ENCODE data around the gene GATC. TPM values are rescaled to one million over a fixed set of nuclear protein-coding genes. Genes with fewer than 3 reads are reported as not detected.

The GATC gene
- total and polyA plus RNA-seq, 2 experiments from 2014 or later = 12.7 to 19.3 TPM

- no peaks in the 10 kb centered on the region for H3K27me3 ChIP-seq
- peaks cover 12% of the 10 kb centered on the region for H3K36me3 ChIP-seq
- no peaks in the 10 kb centered on the region for H3K9me3 ChIP-seq (ENCODE audit: low read depth)
- H3K4me1 ChIP-seq (ENCODE audit: low read depth) = peaks cover 7% of the 10 kb centered on the region
- peak within 1 kb of the TSS; percentile 74 for H3K27ac ChIP-seq
- TF ChIP-seq, protein P1, sequence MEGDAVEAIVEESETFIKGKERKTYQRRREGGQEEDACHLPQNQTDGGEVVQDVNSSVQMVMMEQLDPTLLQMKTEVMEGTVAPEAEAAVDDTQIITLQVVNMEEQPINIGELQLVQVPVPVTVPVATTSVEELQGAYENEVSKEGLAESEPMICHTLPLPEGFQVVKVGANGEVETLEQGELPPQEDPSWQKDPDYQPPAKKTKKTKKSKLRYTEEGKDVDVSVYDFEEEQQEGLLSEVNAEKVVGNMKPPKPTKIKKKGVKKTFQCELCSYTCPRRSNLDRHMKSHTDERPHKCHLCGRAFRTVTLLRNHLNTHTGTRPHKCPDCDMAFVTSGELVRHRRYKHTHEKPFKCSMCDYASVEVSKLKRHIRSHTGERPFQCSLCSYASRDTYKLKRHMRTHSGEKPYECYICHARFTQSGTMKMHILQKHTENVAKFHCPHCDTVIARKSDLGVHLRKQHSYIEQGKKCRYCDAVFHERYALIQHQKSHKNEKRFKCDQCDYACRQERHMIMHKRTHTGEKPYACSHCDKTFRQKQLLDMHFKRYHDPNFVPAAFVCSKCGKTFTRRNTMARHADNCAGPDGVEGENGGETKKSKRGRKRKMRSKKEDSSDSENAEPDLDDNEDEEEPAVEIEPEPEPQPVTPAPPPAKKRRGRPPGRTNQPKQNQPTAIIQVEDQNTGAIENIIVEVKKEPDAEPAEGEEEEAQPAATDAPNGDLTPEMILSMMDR (IDR thresholded peaks at IDR 0.05; ENCODE audit: low read depth, low read length) = no peak
- peak; percentile 98 for DNase-seq (ENCODE audit: low read depth in 1 of 2, low spot score in 1 of 2)
- peak within 1 kb of the TSS; percentile 88 for H3K4me3 ChIP-seq
Measured at GRCh38 chr12:120495731-120496412, 49.6 kb downstream of the GATC start, which contains the start of gene DYNLL1. TSS of gene DYNLL1 (plus strand) at chr12:120496113. CDS start at chr12:120496422, 309 bp downstream.

- H3K4me3 ChIP-seq = peak overlapping the region; percentile 88
- TF ChIP-seq, protein P1 (IDR thresholded peaks at IDR 0.05; ENCODE audit: low read depth, low read length) = no peak
- DNase-seq (ENCODE audit: low read depth in 1 of 2, low spot score in 1 of 2) = peak; percentile 66 to 72
- peaks cover 12% of the 10 kb centered on the region for H3K36me3 ChIP-seq
- H3K27me3 ChIP-seq = no peaks in the 10 kb centered on the region
- H3K9me3 ChIP-seq (ENCODE audit: low read depth) = no peaks in the 10 kb centered on the region
- H3K4me1 ChIP-seq (ENCODE audit: low read depth) = peaks cover 7% of the 10 kb centered on the region
- H3K27ac ChIP-seq = peak overlapping the region; percentile 74
Measured at GRCh38 chr12:120496413-120497340, 50.4 kb downstream of the GATC start.

- H3K36me3 ChIP-seq = peaks cover 14% of the 10 kb centered on the region
- peak in 1 of 2 donors; percentile 27 for DNase-seq (ENCODE audit: low read depth in 1 of 2, low spot score in 1 of 2)
Measured at GRCh38 chr12:120497524-120498150, 51.4 kb downstream of the GATC start.

GRCh38 chr12:120498870-120499515 lies 52.7 kb downstream of the GATC start:
- H3K36me3 ChIP-seq = peaks cover 22% of the 10 kb centered on the region
- H3K4me3 ChIP-seq = no peak overlapping the region
- TF ChIP-seq, protein P1 (IDR thresholded peaks at IDR 0.05; ENCODE audit: low read depth, low read length) = no peak
- peaks cover 7% of the 10 kb centered on the region for H3K4me1 ChIP-seq (ENCODE audit: low read depth)
- DNase-seq (ENCODE audit: low read depth in 1 of 2, low spot score in 1 of 2) = no peak
- no peaks in the 10 kb centered on the region for H3K27me3 ChIP-seq
- peak overlapping the region; percentile 21 for H3K27ac ChIP-seq
- H3K9me3 ChIP-seq (ENCODE audit: low read depth) = no peaks in the 10 kb centered on the region

More at GRCh38 chr12:120497524-120498150, 51.4 kb downstream of the GATC start:
- peak overlapping the region; percentile 32 for H3K27ac ChIP-seq
- H3K9me3 ChIP-seq (ENCODE audit: low read depth) = no peaks in the 10 kb centered on the region
- H3K27me3 ChIP-seq = no peaks in the 10 kb centered on the region
- TF ChIP-seq, protein P1 (IDR thresholded peaks at IDR 0.05; ENCODE audit: low read depth, low read length) = no peak
- H3K4me1 ChIP-seq (ENCODE audit: low read depth) = peaks cover 7% of the 10 kb centered on the region
- H3K4me3 ChIP-seq = peak overlapping the region; percentile 88

GRCh38 chr12:120500581-120500980 lies 54.3 kb downstream of the GATC start:
- Histone ChIP-seq H3K27me3 (no peaks in the 10 kb centered on the region), H3K27ac (no peak overlapping the region), H3K4me3 (no peak overlapping the region), H3K9me3 (ENCODE audit: low read depth) (no peaks in the 10 kb centered on the region), H3K4me1 (ENCODE audit: low read depth) (peaks cover 7% of the 10 kb centered on the region), H3K36me3 (peaks cover 28% of the 10 kb centered on the region)
- peak in 1 of 2 donors; percentile 19 for DNase-seq (ENCODE audit: low read depth in 1 of 2, low spot score in 1 of 2)
- TF ChIP-seq, protein P1 (IDR thresholded peaks at IDR 0.05; ENCODE audit: low read depth, low read length) = no peak
